PC-3 (cell line): ENCODE measurements around the gene GRP. TPM values are rescaled to one million over a fixed set of nuclear protein-coding genes. Genes with fewer than 3 reads are reported as not detected.

Source experiments
- ATAC-seq: fragments of 200-7000 bp; cut with Tn5 transposase; 2 replicates; pipeline ENCODE4 v1.9.1; 2020; ENCODE audit warnings: mild to moderate bottlenecking, moderate library complexity
- BruUV-seq: library from RNA; stranded (reverse); fragments of 400-500 nt; replicated peaks from 2 replicates; lab custom pipeline; 2021; lab: Mats Ljungman, UMichigan
- CTCF ChIA-PET: fragments of 300-600 bp; sonication (Branson Sonifier 250); formaldehyde crosslinking; loops from one replicate; lab custom pipeline; 2022; ENCODE audit warnings: antibody characterized with exemption; lab: Charles Lee
- POLR2A ChIA-PET: fragments of 300-600 bp; sonication (Branson Sonifier 250); formaldehyde crosslinking; loops from one replicate; lab custom pipeline; 2022; ENCODE audit warnings: antibody characterized with exemption; ENCODE audit not compliant: unreplicated experiment; lab: Charles Lee
- DNase-seq: peaks from one replicate; pipeline ENCODE4 v3.0.0-alpha.2; 2015
- H2AFZ ChIP-seq: fragments of 300-600 bp; sonication (generic); 2 replicates; pipeline ENCODE4 v1.6.0; 2016; ENCODE audit warnings: antibody characterized with exemption, low read length
- H3F3A ChIP-seq: fragments of 300-600 bp; sonication (generic); one replicate; pipeline ENCODE4 v1.6.0; 2017; ENCODE audit warnings: antibody characterized with exemption, low read length, control low read depth, mild to moderate bottlenecking; ENCODE audit not compliant: unreplicated experiment
- H3K27ac ChIP-seq: fragments of 300-600 bp; sonication (generic); 2 replicates; pipeline ENCODE4 v1.5.1; 2016; ENCODE audit warnings: mild to moderate bottlenecking, low read length
- H3K27me3 ChIP-seq: fragments of 300-600 bp; sonication (generic); 2 replicates; pipeline ENCODE4 v1.6.1; 2016; ENCODE audit warnings: low read length, mixed read lengths
- H3K36me3 ChIP-seq: fragments of 300-600 bp; sonication (generic); 2 replicates; pipeline ENCODE4 v1.6.1; 2016; ENCODE audit warnings: low read depth, mixed run types, low read length, mixed read lengths
- H3K4me1 ChIP-seq: fragments of 300-600 bp; sonication (generic); 2 replicates; pipeline ENCODE4 v1.5.1; 2016; ENCODE audit warnings: low read length; ENCODE audit not compliant: insufficient read depth
- H3K4me2 ChIP-seq: fragments of 300-600 bp; sonication (generic); 2 replicates; pipeline ENCODE4 v1.6.0; 2016; ENCODE audit warnings: low read length
- H3K4me3 ChIP-seq: fragments of 300-600 bp; sonication (generic); 2 replicates; pipeline ENCODE4 v1.5.1; 2016; ENCODE audit warnings: mild to moderate bottlenecking, low read length, mixed read lengths
- H3K79me2 ChIP-seq: fragments of 300-600 bp; sonication (generic); 2 replicates; pipeline ENCODE4 v1.6.1; 2017; ENCODE audit warnings: low read length, mixed read lengths
- H3K9ac ChIP-seq: fragments of 300-600 bp; sonication (generic); 2 replicates; pipeline ENCODE4 v1.6.0; 2016; ENCODE audit warnings: mild to moderate bottlenecking, low read length
- H3K9me2 ChIP-seq: fragments of 300-600 bp; sonication (generic); replicated peaks from 2 replicates; pipeline ENCODE4 v1.6.1; 2016; ENCODE audit warnings: mixed run types, low read length, mixed read lengths
- H3K9me3 ChIP-seq: fragments of 300-600 bp; sonication (generic); 2 replicates; pipeline ENCODE4 v1.6.1; 2016; ENCODE audit warnings: low read length, mixed read lengths
- H4K20me1 ChIP-seq: fragments of 300-600 bp; sonication (generic); 2 replicates; pipeline ENCODE4 v1.6.1; 2016; ENCODE audit warnings: low read length, mixed read lengths
- EZH2 ChIP-seq: fragments of 300-600 bp; sonication (generic); IDR thresholded peaks from one replicate; pipeline ENCODE4 v1.6.1; 2017; ENCODE audit warnings: antibody characterized with exemption, mild to moderate bottlenecking, low read length; ENCODE audit not compliant: unreplicated experiment
- EZH2phosphoT487 ChIP-seq: fragments of 300-600 bp; sonication (generic); IDR thresholded peaks from 2 replicates; pipeline ENCODE4 v1.6.1; 2018; ENCODE audit warnings: mild to moderate bottlenecking, antibody characterized with exemption, low read length, borderline replicate concordance
- intact Hi-C: fragments of 100-400 bp; cut with micrococcal nuclease; formaldehyde crosslinking; loops from 2 replicates; pipeline ENCODE4 v1.9.0; 2023
- total RNA-seq: library from RNA; depleted of rRNA; stranded (reverse); fragments of >200 nt; gene quantifications from 2 replicates; pipeline ENCODE4 v1.2.3, GENCODE V29; 2014
- TF ChIP-seq, protein P1 (sequence below): fragments of 300-600 bp; sonication (generic); conservative IDR thresholded peaks from 2 replicates; pipeline ENCODE4 v1.5.1; 2017; ENCODE audit warnings: antibody characterized with exemption, low read depth, mild to moderate bottlenecking, low read length

The GRP gene
- total RNA-seq, 1 experiment from 2014 or later = not detected

DNA sequence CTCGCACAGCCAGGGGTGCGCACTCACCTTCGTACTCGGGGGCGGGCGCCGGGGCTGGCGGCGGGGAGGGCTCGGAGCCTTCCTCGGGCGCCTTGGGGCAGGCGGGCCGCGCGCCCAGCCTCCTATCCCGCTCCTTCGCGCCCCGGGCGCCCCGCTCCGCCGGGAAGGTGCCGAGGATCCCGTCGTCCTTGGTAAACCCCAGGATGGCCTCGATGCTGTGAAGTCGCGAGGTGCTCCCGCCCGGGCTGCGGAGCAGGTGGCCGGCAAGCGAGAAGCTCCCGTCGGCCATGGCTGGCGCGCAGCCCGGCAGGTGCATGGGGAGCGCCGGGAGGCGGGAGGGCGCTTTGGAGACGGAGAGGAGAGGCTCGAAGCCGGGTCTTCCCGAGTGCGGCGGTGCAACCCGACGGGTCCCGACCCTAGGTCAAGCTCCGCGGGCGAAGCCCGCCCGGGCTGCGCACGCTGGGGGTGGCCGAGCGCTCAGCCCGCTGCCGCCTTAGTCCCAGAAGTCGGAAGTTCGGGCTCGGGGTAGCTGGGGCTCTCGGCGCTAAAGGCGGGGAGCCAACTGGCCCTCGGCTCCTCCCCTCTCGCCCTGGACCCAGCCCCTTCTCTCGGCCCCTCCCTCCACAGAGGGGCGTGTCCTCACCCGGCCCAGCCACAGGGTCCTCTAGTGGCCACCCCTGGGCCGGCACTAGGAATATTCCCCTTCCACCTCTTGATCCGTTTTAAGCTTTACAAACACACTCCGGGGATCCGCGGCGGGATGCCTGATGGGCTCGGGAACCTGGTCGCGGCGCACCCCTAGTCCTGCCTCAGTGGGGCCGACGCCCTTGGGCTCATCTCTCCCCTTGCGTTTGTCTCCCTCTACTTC lies 53.2 kb downstream of the GRP start, which contains the start of gene RAX:
TSS of gene RAX (minus strand) at position 564 of the 868 bp plus-strand sequence. CDS start at position 316, 248 bp downstream.
- no peaks in the 10 kb centered on the region for H3K9me2 ChIP-seq
- intact Hi-C loops = no loop called here
- TF ChIP-seq, protein P1, sequence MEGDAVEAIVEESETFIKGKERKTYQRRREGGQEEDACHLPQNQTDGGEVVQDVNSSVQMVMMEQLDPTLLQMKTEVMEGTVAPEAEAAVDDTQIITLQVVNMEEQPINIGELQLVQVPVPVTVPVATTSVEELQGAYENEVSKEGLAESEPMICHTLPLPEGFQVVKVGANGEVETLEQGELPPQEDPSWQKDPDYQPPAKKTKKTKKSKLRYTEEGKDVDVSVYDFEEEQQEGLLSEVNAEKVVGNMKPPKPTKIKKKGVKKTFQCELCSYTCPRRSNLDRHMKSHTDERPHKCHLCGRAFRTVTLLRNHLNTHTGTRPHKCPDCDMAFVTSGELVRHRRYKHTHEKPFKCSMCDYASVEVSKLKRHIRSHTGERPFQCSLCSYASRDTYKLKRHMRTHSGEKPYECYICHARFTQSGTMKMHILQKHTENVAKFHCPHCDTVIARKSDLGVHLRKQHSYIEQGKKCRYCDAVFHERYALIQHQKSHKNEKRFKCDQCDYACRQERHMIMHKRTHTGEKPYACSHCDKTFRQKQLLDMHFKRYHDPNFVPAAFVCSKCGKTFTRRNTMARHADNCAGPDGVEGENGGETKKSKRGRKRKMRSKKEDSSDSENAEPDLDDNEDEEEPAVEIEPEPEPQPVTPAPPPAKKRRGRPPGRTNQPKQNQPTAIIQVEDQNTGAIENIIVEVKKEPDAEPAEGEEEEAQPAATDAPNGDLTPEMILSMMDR = no peak
- TF ChIP-seq EZH2phosphoT487 (no peak), EZH2 (no peak)
- no peaks in the 10 kb centered on the region for H3F3A ChIP-seq
- H3K9me3 ChIP-seq = no peaks in the 10 kb centered on the region
- H4K20me1 ChIP-seq = no peaks in the 10 kb centered on the region
- DNase-seq (no peak), ATAC-seq (no peak)
- no peaks in the 10 kb centered on the region for H3K79me2 ChIP-seq
- H3K9ac ChIP-seq = no peak within 1 kb of the TSS
- H3K27ac ChIP-seq = no peak within 1 kb of the TSS
- ChIA-PET POLR2A (no interaction called here), CTCF (no interaction called here)
- no peaks in the 10 kb centered on the region for H3K36me3 ChIP-seq
- no peaks in the 10 kb centered on the region for H3K4me1 ChIP-seq
- H2AFZ ChIP-seq = no peak within 1 kb of the TSS
- H3K27me3 ChIP-seq = peaks cover 44% of the 10 kb centered on the region
- no peak within 1 kb of the TSS for H3K4me2 ChIP-seq
- BruUV-seq = no TSS peak
- no peak within 1 kb of the TSS for H3K4me3 ChIP-seq

DNA sequence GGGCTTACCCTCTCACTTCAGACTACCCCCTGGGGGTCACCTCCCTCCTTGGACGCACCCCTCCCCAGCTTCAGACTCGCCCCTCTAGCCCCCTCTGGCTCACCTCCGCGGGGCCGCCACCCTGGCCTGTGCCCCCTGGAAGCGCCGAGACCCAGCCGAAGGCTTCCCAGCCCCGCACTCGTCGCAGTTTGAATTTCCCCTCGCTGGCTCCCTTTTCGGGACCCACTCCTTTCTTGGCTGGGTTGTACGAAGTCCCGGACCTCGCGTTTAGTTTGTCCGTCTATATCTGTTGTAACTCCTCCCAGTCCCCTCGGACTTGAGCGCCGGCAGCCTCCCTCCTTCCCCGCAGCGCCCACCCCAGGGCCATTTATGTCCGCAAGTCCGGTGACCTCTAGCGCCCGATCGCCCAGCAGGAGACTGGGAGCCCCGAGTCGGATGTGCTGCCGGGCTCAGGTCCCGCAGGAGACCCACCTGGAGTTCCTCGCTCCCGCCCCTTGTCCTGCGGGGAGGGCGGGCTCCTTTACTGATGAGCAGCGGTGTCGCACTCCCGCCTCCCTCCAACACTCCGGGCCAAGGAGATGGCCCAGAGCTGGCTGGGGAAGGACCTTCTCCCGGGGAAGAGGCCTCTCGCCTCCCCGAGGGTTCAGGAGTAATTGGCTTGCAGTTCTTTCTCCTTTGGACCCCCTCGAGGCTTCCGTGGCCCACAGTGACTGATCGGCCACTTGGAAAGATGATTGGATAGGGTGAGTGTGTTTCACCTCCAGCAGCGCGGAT lies 54.0 kb downstream of the GRP start:
- ATAC-seq (no peak), DNase-seq (no peak)
- TF ChIP-seq EZH2phosphoT487 (no peak), EZH2 (no peak)
- TF ChIP-seq, protein P1 = no peak
- H3F3A ChIP-seq = no peaks in the 10 kb centered on the region
- H3K4me1 ChIP-seq = no peaks in the 10 kb centered on the region
- H3K9ac ChIP-seq = no peak overlapping the region
- no TSS peak for BruUV-seq
- ChIA-PET CTCF (no interaction called here), POLR2A (no interaction called here)
- H3K9me2 ChIP-seq = no peaks in the 10 kb centered on the region
- no peaks in the 10 kb centered on the region for H3K9me3 ChIP-seq
- no peaks in the 10 kb centered on the region for H3K36me3 ChIP-seq
- no peak overlapping the region for H3K4me2 ChIP-seq
- H2AFZ ChIP-seq = no peak overlapping the region
- H4K20me1 ChIP-seq = no peaks in the 10 kb centered on the region
- H3K4me3 ChIP-seq = no peak overlapping the region
- peaks cover 46% of the 10 kb centered on the region for H3K27me3 ChIP-seq
- H3K79me2 ChIP-seq = no peaks in the 10 kb centered on the region
- no peak overlapping the region for H3K27ac ChIP-seq
- intact Hi-C loops = no loop called here
